ENCODE measurements around the gene ZG16. TPM values are rescaled to one million over a fixed set of nuclear protein-coding genes. Genes with fewer than 3 reads are reported as not detected.
A peak's percentile ranks its signal among the peaks of the same experiment; 100 is the strongest.

The ZG16 gene
- total and polyA plus RNA-seq, 8 donors, result 0.06 to 0.10 (median 0.07) TPM; not detected in 3

DNA sequence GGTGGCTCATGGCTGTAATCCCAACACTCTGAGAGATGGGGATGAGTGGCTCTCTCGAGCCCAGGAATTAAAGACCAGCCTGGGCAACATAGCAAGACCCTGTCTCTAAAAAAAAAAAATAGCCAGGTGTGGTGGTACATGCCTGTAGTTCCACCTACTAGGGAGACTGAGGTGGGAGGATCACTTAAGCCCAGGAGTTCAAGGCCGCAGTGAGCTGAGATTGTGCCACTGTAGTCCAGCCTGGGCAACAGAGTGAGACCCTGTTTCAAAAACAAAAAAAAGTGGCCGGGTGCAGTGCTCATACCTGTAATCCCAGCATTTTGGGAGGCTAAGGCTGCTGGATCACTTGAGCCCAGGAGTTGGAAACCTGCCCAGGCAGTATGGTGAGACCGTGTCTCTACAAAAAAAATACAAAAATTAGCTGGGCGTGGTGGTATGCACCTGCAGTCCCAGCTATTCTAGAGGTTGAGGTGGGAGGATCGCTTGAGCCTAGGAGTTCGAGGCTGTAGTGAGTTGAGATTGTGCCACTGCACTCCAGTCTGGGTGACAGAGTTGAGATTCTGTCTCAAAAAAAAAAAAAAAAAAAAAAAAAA, 35.3 kb upstream of the ZG16 start:
- no peak overlapping the region for H3K27ac ChIP-seq
- no peak overlapping the region for H3K4me3 ChIP-seq
- no peaks in the 10 kb centered on the region for H3K36me3 ChIP-seq
- H3K4me1 ChIP-seq, result peaks cover 0 to 64% of the 10 kb centered on the region in 2 donors
- H3K9me3 ChIP-seq, result no peaks in the 10 kb centered on the region
- TF ChIP-seq, protein P1, sequence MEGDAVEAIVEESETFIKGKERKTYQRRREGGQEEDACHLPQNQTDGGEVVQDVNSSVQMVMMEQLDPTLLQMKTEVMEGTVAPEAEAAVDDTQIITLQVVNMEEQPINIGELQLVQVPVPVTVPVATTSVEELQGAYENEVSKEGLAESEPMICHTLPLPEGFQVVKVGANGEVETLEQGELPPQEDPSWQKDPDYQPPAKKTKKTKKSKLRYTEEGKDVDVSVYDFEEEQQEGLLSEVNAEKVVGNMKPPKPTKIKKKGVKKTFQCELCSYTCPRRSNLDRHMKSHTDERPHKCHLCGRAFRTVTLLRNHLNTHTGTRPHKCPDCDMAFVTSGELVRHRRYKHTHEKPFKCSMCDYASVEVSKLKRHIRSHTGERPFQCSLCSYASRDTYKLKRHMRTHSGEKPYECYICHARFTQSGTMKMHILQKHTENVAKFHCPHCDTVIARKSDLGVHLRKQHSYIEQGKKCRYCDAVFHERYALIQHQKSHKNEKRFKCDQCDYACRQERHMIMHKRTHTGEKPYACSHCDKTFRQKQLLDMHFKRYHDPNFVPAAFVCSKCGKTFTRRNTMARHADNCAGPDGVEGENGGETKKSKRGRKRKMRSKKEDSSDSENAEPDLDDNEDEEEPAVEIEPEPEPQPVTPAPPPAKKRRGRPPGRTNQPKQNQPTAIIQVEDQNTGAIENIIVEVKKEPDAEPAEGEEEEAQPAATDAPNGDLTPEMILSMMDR (IDR thresholded peaks at IDR 0.05), result no peak
- ATAC-seq (no peak), DNase-seq (no peak)
- intact Hi-C loops (cut with DNase I), result no loop called here
- H3K27me3 ChIP-seq, result no peaks in the 10 kb centered on the region

DNA sequence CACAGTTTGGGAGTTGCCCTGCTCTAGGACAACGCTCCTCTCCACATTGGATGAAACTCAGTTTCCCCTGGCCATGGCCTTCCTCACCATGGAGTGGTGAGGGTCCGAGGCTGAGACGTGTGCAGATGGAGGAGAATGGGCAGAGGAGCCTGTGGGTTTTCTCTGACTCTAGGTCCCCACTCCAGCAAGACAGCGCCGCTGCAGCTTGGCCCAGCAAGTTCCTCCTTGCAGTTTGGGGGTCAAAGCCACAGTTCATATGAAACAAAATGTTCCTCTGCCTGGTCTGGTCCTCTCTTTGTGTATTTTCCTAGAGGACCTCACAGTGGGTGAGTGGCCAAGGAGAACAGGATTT, 34.6 kb upstream of the ZG16 start:
- intact Hi-C loops (cut with DNase I), result no loop called here
- ATAC-seq, result no peak
- Histone ChIP-seq H3K9me3 (no peaks in the 10 kb centered on the region), H3K27me3 (no peaks in the 10 kb centered on the region), H3K4me3 (peak overlapping the region in 1 of 2 donors; percentile 56), H3K4me1 (peaks cover 0 to 57% of the 10 kb centered on the region in 2 donors), H3K36me3 (no peaks in the 10 kb centered on the region), H3K27ac (peak overlapping the region in 1 of 2 donors; percentile 94)
- DNase-seq, result no peak
- TF ChIP-seq, protein P1 (IDR thresholded peaks at IDR 0.05), result no peak

DNA sequence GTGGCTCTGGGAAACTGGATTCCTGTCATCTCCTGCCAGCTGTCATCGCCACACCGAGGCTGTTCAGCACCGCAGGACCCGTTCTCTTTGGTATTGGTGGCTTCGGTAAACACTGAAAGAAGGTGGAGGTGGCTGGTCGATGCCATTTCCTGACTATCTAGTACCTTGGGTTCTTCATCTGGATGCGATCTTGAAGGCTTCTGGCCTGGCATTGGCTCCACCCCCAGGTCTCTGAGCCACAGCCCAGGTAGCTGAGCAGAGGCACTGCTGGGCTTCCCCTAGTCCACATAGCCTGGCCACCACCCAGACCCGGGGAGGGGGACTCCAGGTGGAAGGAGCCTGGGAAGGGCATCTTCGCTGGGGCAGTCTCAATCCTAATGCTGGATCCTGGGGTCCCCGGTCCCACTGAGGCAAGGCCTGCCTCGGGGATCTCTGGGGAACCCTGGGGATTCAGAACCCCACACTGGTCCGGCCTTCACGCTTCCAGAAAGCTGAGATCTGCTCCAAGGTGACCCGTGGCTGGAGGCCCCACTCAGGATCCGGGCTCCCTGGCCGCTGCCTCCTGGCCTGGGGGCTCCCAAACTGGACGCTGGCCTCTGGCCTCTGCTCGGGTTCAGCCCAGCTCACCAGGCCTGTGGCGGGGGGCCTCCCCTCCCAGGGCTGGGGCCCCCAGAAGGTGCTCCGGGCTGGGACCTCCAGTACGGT, 34.1 kb upstream of the ZG16 start:
- no peaks in the 10 kb centered on the region for H3K9me3 ChIP-seq
- TF ChIP-seq, protein P1 (IDR thresholded peaks at IDR 0.05), result no peak
- no peak for ATAC-seq
- H3K27ac ChIP-seq, result peak overlapping the region in 1 of 2 donors; percentile 94
- intact Hi-C loops (cut with DNase I), result no loop called here
- no peak for DNase-seq
- no peaks in the 10 kb centered on the region for H3K36me3 ChIP-seq
- no peaks in the 10 kb centered on the region for H3K27me3 ChIP-seq
- H3K4me3 ChIP-seq, result peak overlapping the region in 1 of 2 donors; percentile 56
- H3K4me1 ChIP-seq, result peaks cover 0 to 52% of the 10 kb centered on the region in 2 donors

DNA sequence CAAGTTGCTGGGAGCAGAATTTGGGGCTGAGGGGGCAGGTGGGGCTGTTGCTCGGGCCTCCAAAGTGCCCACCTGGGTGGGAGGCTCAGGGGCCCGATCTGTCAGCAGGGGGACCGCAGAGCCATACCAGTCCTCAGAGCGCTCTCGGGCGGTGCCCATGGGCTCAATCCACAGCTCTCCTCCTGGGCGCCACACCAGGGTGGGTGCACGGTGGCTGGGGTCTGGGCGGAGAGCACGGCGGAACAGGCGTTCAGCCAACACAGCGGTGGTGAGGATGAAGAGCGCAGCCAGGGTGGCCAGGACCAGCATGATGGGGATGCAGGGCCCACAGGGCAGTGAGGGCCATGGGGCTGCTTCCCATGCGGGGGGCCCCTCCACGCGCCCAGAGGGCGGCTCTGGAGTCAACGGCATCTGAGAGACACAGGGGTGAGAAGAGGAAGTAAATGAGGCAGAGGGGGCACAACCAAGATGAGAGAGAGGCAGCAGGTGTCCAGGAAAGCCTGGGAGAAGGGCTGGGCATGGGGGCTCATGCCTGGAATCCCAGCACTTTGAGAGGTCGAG, 33.4 kb upstream of the ZG16 start:
- Histone ChIP-seq H3K9me3 (no peaks in the 10 kb centered on the region), H3K4me3 (peak overlapping the region in 1 of 2 donors; percentile 56), H3K27me3 (no peaks in the 10 kb centered on the region), H3K36me3 (no peaks in the 10 kb centered on the region), H3K27ac (peak overlapping the region in 1 of 2 donors; percentile 94), H3K4me1 (peaks cover 0 to 56% of the 10 kb centered on the region in 2 donors)
- intact Hi-C loops (cut with DNase I), result no loop called here
- DNase-seq (no peak), ATAC-seq (no peak)
- TF ChIP-seq, protein P1 (IDR thresholded peaks at IDR 0.05), result no peak

DNA sequence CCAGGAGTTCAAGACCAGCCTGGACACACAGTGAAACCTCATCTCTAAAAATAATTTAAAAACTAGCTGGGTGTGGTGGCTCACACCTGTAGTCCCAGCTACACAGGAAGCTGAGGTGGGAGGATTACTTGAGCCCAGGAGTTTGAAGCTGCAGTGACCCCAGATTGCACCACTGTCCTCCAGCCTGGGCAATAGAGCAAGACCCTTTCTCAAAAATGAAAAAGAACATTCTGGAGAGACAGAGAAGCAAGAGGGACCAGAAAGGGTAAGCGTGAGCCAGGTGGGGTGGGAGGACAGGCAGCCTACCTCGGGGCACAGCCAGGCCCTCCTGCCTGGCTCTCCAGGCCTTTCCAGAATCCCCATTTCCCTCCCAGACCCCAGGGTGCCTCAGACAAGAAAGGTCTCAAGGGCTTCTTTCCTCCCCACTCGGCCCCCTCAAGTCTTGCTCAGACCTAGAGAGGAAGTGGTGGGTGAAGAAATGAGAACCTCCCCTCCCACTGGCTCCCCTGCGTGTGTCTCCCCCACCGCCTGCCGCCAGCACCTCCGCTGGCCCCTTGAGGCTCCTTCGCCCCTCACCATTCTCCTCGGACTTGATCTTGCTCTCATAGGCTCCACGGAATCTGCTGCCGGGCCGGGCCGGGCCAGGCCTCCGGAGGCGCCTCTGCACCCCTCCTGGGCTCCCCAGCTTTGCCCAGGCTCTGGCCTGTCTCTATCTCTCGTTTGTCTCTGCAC, 32.8 kb upstream of the ZG16 start:
- Histone ChIP-seq H3K9me3 (no peaks in the 10 kb centered on the region), H3K36me3 (no peaks in the 10 kb centered on the region), H3K4me1 (peaks cover 0 to 61% of the 10 kb centered on the region in 2 donors), H3K4me3 (peak overlapping the region; percentile 17 to 56), H3K27me3 (no peaks in the 10 kb centered on the region), H3K27ac (peak overlapping the region in 1 of 2 donors; percentile 94)
- intact Hi-C loops (cut with DNase I), result no loop called here
- DNase-seq (peak in 1 of 4 donors; percentile 82), ATAC-seq (peak; percentile 44)
- TF ChIP-seq, protein P1 (IDR thresholded peaks at IDR 0.05), result no peak
